ENCODE results near the gene CXorf58.

GRCh38 chrX:23898412-23898959, 9.3 kb upstream of the CXorf58 start:
- TF ChIP-seq CTCF (IDR thresholded peaks at IDR 0.05) = no peak
- no peak for TF ChIP-seq POLR2A (IDR thresholded peaks at IDR 0.05)
- TF ChIP-seq POLR2AphosphoS5 (IDR thresholded peaks at IDR 0.05) = no peak
- no peak for TF ChIP-seq EP300 (IDR thresholded peaks at IDR 0.05)
